ENCODE measurements around the gene PHF21A. TPM values are rescaled to one million over a fixed set of nuclear protein-coding genes. Genes with fewer than 3 reads are reported as not detected.
"Not testable (repeated sequence)": the region's sequence is repeated elsewhere in the genome, so short reads cannot be mapped to it uniquely, and the experiment has no call there.

The PHF21A gene
- total RNA-seq, 1 donor from 2014 or later, result 71.1 TPM

DNA sequence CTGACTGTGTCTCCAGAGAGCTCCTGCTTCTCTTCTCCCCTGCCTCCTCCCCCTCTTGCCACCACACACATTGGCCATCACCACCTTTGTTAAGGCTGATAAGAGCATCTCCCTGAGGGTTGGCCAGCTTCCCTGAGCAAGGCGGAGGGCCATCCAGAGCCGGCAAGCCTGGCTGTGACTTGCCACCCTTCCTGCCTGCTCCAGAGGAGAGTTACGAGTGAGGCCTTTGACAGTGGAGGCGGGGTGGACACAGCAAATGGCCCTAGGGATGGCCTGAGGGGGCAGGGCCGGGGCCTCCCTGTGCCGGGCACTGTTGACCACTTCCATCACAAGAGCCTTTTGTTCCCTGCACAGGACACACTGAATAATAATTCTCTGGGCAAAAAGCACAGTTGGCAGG, 219.6 kb downstream of the PHF21A start:
- Mint-ChIP-seq H3K4me3 (ENCODE audit: unreplicated experiment) (peak overlapping the region; percentile 96), H3K27ac (ENCODE audit: unreplicated experiment) (peak overlapping the region; percentile 12), H3K4me1 (ENCODE audit: low read depth, unreplicated experiment) (peaks cover 34% of the 10 kb centered on the region), H3K9me3 (ENCODE audit: unreplicated experiment) (peaks cover 11% of the 10 kb centered on the region), H3K27me3 (ENCODE audit: unreplicated experiment) (peaks cover 22% of the 10 kb centered on the region), H3K36me3 (ENCODE audit: unreplicated experiment) (no peaks in the 10 kb centered on the region)
- TF ChIP-seq, protein P1, sequence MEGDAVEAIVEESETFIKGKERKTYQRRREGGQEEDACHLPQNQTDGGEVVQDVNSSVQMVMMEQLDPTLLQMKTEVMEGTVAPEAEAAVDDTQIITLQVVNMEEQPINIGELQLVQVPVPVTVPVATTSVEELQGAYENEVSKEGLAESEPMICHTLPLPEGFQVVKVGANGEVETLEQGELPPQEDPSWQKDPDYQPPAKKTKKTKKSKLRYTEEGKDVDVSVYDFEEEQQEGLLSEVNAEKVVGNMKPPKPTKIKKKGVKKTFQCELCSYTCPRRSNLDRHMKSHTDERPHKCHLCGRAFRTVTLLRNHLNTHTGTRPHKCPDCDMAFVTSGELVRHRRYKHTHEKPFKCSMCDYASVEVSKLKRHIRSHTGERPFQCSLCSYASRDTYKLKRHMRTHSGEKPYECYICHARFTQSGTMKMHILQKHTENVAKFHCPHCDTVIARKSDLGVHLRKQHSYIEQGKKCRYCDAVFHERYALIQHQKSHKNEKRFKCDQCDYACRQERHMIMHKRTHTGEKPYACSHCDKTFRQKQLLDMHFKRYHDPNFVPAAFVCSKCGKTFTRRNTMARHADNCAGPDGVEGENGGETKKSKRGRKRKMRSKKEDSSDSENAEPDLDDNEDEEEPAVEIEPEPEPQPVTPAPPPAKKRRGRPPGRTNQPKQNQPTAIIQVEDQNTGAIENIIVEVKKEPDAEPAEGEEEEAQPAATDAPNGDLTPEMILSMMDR (IDR thresholded peaks at IDR 0.05; ENCODE audit: partially characterized antibody, unreplicated experiment), result no peak
- DNase-seq, result no peak

- DNase-seq, result peak; percentile 26
- Mint-ChIP-seq H3K27ac (ENCODE audit: unreplicated experiment) (peak overlapping the region; percentile 83), H3K4me3 (ENCODE audit: unreplicated experiment) (peak overlapping the region; percentile 96), H3K9me3 (ENCODE audit: unreplicated experiment) (peaks cover 10% of the 10 kb centered on the region), H3K27me3 (ENCODE audit: unreplicated experiment) (peaks cover 20% of the 10 kb centered on the region), H3K4me1 (ENCODE audit: low read depth, unreplicated experiment) (peaks cover 31% of the 10 kb centered on the region), H3K36me3 (ENCODE audit: unreplicated experiment) (no peaks in the 10 kb centered on the region)
- TF ChIP-seq, protein P1 (IDR thresholded peaks at IDR 0.05; ENCODE audit: partially characterized antibody, unreplicated experiment), result no peak
Observed at GRCh38 chr11:45900916-45901617, 220.2 kb downstream of the PHF21A start.

GRCh38 chr11:45900175-45900800, 221.0 kb downstream of the PHF21A start:
- peaks cover 34% of the 10 kb centered on the region for H3K4me1 Mint-ChIP-seq (ENCODE audit: low read depth, unreplicated experiment)
- H3K36me3 Mint-ChIP-seq (ENCODE audit: unreplicated experiment); DNase-seq; H3K9me3 Mint-ChIP-seq (ENCODE audit: unreplicated experiment): not testable (repeated sequence)
- H3K27me3 Mint-ChIP-seq (ENCODE audit: unreplicated experiment), result peaks cover 20% of the 10 kb centered on the region
- peak overlapping the region; percentile 83 for H3K27ac Mint-ChIP-seq (ENCODE audit: unreplicated experiment)
- H3K4me3 Mint-ChIP-seq (ENCODE audit: unreplicated experiment), result peak overlapping the region; percentile 96

DNA sequence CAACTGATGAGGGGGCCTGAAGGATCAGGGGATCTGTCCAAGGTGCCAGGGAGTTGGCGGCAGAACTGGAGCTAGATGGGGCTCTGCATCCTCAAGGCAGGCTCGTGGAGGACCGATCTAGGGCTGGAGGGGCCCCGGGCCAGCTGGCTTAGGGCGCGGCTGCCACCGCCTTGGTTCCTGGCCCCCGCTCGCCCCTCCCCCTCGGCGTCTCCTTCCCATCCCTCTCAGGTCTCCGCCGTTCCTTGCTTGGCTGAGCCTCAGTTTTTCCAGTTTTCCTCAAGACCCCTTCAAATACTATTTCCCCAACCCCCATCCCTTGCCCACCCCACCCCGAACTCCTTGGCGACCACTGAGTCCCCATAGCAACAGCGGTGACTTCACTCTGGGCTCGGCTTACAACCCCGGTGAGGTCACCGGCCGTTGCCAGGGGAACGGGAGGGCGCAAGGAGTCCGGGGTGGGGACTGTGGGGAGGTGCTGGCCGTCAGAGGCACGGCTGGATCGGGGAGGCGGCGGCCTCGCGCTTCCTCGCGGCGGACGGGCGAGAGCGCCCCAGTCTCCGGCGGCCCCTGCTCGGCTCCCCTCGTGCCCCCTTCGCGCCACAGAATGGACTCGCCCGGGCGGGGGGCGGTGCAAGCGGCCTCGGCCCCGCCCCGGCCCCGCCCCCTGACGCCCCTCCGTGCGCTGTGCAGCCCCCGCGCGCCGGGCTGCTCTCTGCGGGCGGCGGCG, 221.6 kb downstream of the PHF21A start:
- Mint-ChIP-seq H3K36me3 (ENCODE audit: unreplicated experiment) (no peaks in the 10 kb centered on the region), H3K9me3 (ENCODE audit: unreplicated experiment) (peaks cover 10% of the 10 kb centered on the region), H3K4me1 (ENCODE audit: low read depth, unreplicated experiment) (peaks cover 40% of the 10 kb centered on the region), H3K27me3 (ENCODE audit: unreplicated experiment) (peaks cover 24% of the 10 kb centered on the region), H3K4me3 (ENCODE audit: unreplicated experiment) (peak overlapping the region; percentile 78), H3K27ac (ENCODE audit: unreplicated experiment) (peak overlapping the region; percentile 90)
- DNase-seq, result peak; percentile 97
- TF ChIP-seq, protein P1 (IDR thresholded peaks at IDR 0.05; ENCODE audit: partially characterized antibody, unreplicated experiment), result no peak

GRCh38 chr11:45899086-45899447, 222.2 kb downstream of the PHF21A start:
- no peak for DNase-seq
- Mint-ChIP-seq H3K9me3 (ENCODE audit: unreplicated experiment) (peaks cover 11% of the 10 kb centered on the region), H3K27me3 (ENCODE audit: unreplicated experiment) (peaks cover 21% of the 10 kb centered on the region), H3K27ac (ENCODE audit: unreplicated experiment) (peak overlapping the region; percentile 90), H3K4me1 (ENCODE audit: low read depth, unreplicated experiment) (peaks cover 43% of the 10 kb centered on the region), H3K36me3 (ENCODE audit: unreplicated experiment) (no peaks in the 10 kb centered on the region), H3K4me3 (ENCODE audit: unreplicated experiment) (peak overlapping the region; percentile 78)
- TF ChIP-seq, protein P1 (IDR thresholded peaks at IDR 0.05; ENCODE audit: partially characterized antibody, unreplicated experiment), result no peak

All from glutamatergic neuron (in vitro differentiated cells).